DOHH2 (cell line): ENCODE data around the gene RAB3C.

ENCODE experiments used
- H3F3A ChIP-seq: fragments of 200-600 bp; sonication (generic), shearing (Covaris generic); 2 replicates; pipeline ENCODE4 v1.6.0; 2016; ENCODE audit warnings: antibody characterized with exemption, mild to moderate bottlenecking; ENCODE audit not compliant: control insufficient read depth, insufficient read depth
- H3K27ac ChIP-seq: fragments of 200-600 bp; sonication (generic); 2 replicates; pipeline ENCODE4 v1.5.1; 2014; ENCODE audit warnings: low read depth, mild to moderate bottlenecking, low read length, moderate library complexity
- H3K27me3 ChIP-seq: fragments of 200-600 bp; sonication (generic); 2 replicates; pipeline ENCODE4 v1.6.1; 2014; ENCODE audit warnings: mild to moderate bottlenecking, low read length, mixed read lengths; ENCODE audit not compliant: control insufficient read depth
- H3K36me3 ChIP-seq: fragments of 200-600 bp; sonication (generic); 2 replicates; pipeline ENCODE4 v1.6.1; 2014; ENCODE audit warnings: mild to moderate bottlenecking, low read length, moderate library complexity, mixed read lengths; ENCODE audit not compliant: control insufficient read depth
- H3K4me1 ChIP-seq: fragments of 200-600 bp; sonication (generic); 2 replicates; pipeline ENCODE4 v1.6.1; 2014; ENCODE audit warnings: mild to moderate bottlenecking, low read length, mixed read lengths; ENCODE audit not compliant: control insufficient read depth
- H3K4me2 ChIP-seq: fragments of 200-600 bp; sonication (generic); 2 replicates; pipeline ENCODE4 v1.6.0; 2014; ENCODE audit warnings: mild to moderate bottlenecking, low read length, moderate library complexity
- H3K4me3 ChIP-seq: fragments of 200-600 bp; sonication (generic); 2 replicates; pipeline ENCODE4 v1.5.1; 2014; ENCODE audit warnings: mild to moderate bottlenecking, low read length, mixed read lengths
- H3K79me2 ChIP-seq: fragments of 200-600 bp; sonication (generic); 2 replicates; pipeline ENCODE4 v1.6.1; 2014; ENCODE audit warnings: mild to moderate bottlenecking, low read length, mixed read lengths; ENCODE audit not compliant: control insufficient read depth
- H3K9me2 ChIP-seq: fragments of 200-600 bp; sonication (generic); replicated peaks from 2 replicates; pipeline ENCODE4 v1.6.1; 2014; ENCODE audit warnings: mild to moderate bottlenecking, low read length, mixed read lengths; ENCODE audit not compliant: control insufficient read depth
- H3K9me3 ChIP-seq: fragments of 200-600 bp; sonication (generic); 2 replicates; pipeline ENCODE4 v1.6.1; 2014; ENCODE audit warnings: antibody characterized with exemption, low read length, mixed read lengths; ENCODE audit not compliant: control insufficient read depth, insufficient read depth
- H4K20me1 ChIP-seq: fragments of 200-600 bp; sonication (generic); 2 replicates; pipeline ENCODE4 v1.6.0; 2014; ENCODE audit warnings: low read depth, mild to moderate bottlenecking, antibody characterized with exemption, low read length, moderate library complexity; ENCODE audit not compliant: control insufficient read depth, insufficient read depth
- CTCF ChIP-seq: fragments of 200-600 bp; sonication (generic); IDR thresholded peaks from one replicate; pipeline ENCODE4 v1.5.1; 2014; ENCODE audit warnings: antibody characterized with exemption, mild to moderate bottlenecking, low read depth, low read length; ENCODE audit not compliant: poor library complexity, severe bottlenecking
- EZH2phosphoT487 ChIP-seq: fragments of 200-600 bp; sonication (generic); IDR thresholded peaks from 2 replicates; pipeline ENCODE4 v1.6.1; 2017; ENCODE audit warnings: borderline replicate concordance, mild to moderate bottlenecking, antibody characterized with exemption, low read length, moderate library complexity, mixed read lengths

RAB3C gene

GRCh38 chr5:58750036-58750435, 167.2 kb downstream of the RAB3C start:
- 0 out of 2 replicates have a peak, but pooled peaks cover 3% of the 10 kb centered on the region for H3K27me3 ChIP-seq
- H3K4me1 ChIP-seq, result no peaks in the 10 kb centered on the region
- no peak for TF ChIP-seq CTCF
- no peak for TF ChIP-seq EZH2phosphoT487
- no peaks in the 10 kb centered on the region for H3K79me2 ChIP-seq
- H3K4me3 ChIP-seq, result no peak overlapping the region
- no peaks in the 10 kb centered on the region for H3K9me3 ChIP-seq
- H3K36me3 ChIP-seq, result no peaks in the 10 kb centered on the region
- H3F3A ChIP-seq, result no peaks in the 10 kb centered on the region
- H3K4me2 ChIP-seq, result no peak overlapping the region
- no peak overlapping the region for H3K27ac ChIP-seq
- no peaks in the 10 kb centered on the region for H4K20me1 ChIP-seq
- H3K9me2 ChIP-seq, result no peaks in the 10 kb centered on the region

DNA sequence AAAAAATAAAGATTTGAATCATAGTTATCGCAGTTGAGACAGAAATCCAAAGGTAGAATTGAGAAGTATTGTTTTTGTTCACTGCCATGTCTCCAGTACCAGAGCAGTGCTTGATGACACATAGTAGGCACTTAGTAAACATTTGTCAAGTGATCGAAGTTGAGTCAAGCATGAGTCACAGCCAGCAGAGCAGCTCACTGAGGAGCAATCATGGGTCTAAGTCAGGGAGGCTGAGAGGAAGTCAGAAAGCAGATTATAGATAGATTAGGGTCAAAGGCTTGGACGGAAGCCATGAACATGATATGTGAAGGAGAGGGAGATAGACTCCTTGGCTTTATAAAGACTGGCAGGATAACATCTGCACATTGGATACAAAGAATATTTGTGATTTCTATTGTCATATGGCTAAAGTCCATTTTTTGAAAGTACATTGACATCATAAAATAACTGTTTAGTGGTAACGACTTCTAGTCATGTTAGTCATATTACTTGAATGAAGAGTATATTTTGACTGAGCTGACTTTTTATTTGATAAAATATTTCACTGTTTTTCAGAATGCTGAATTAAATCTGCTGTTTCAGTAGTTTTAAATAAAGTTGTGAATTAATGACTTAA, 168.5 kb downstream of the RAB3C start:
- Histone ChIP-seq H3K4me1 (no peaks in the 10 kb centered on the region), H4K20me1 (no peaks in the 10 kb centered on the region), H3K79me2 (no peaks in the 10 kb centered on the region)

DNA sequence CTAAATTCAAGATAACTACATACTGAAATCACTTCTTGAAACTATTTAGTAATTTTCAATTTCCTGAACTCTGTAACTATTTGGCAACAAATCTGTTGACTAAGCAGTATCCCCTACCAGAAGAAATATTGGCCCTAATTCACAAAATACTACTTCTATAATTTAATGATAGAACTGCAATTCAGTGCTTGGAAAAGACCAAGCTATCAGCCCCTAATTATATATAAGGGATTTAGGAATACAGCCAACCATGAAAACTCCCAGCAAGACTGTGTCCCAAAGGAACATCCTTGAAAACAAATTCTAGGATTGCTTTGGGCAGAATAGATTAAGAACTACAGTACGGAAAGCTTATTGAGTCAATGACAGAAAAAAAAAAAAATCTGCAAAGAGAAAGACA, 169.2 kb downstream of the RAB3C start:
- H4K20me1 ChIP-seq, result no peaks in the 10 kb centered on the region
- no peaks in the 10 kb centered on the region for H3F3A ChIP-seq
- H3K27me3 ChIP-seq, result 0 out of 2 replicates have a peak, but pooled peaks cover 3% of the 10 kb centered on the region
- TF ChIP-seq CTCF (no peak), EZH2phosphoT487 (no peak)
- no peak overlapping the region for H3K4me3 ChIP-seq
- H3K79me2 ChIP-seq, result no peaks in the 10 kb centered on the region
- H3K36me3 ChIP-seq, result no peaks in the 10 kb centered on the region
- H3K9me2 ChIP-seq, result no peaks in the 10 kb centered on the region
- no peaks in the 10 kb centered on the region for H3K9me3 ChIP-seq
- H3K27ac ChIP-seq, result no peak overlapping the region
- H3K4me1 ChIP-seq, result no peaks in the 10 kb centered on the region
- no peak overlapping the region for H3K4me2 ChIP-seq

More for the DNA sequence above, 168.5 kb downstream of the RAB3C start:
- Histone ChIP-seq H3K4me3 (no peak overlapping the region), H3K9me3 (no peaks in the 10 kb centered on the region), H3K27ac (no peak overlapping the region), H3K9me2 (no peaks in the 10 kb centered on the region), H3K36me3 (no peaks in the 10 kb centered on the region), H3K4me2 (no peak overlapping the region), H3F3A (no peaks in the 10 kb centered on the region), H3K27me3 (0 out of 2 replicates have a peak, but pooled peaks cover 3% of the 10 kb centered on the region)
- no peak for TF ChIP-seq CTCF
- no peak for TF ChIP-seq EZH2phosphoT487
